ENCODE data around the gene GRM3.

- no peak for TF ChIP-seq POLR2A (IDR thresholded peaks at IDR 0.05; ENCODE audit: low read length)
- no peak for TF ChIP-seq GATA1 (IDR thresholded peaks at IDR 0.05; ENCODE audit: low read depth, low read length)
Measured at GRCh38 chr7:86778271-86778670, 134.6 kb downstream of the GRM3 start.
